Liver (tissue), 2 donors: Measurements from ENCODE around the gene DNAH8.

ENCODE experiments used
- GABPA ChIP-seq, 2 donors: IDR thresholded peaks in 1 of 2; conservative IDR thresholded peaks in 1 of 2; 2 replicates each; pipeline ENCODE4 v1.6.1; 2016; ENCODE audit warnings: antibody characterized with exemption in 2 of 2, mild to moderate bottlenecking in 1 of 2, moderate library complexity in 1 of 2
- JUND ChIP-seq, 2 donors: IDR thresholded peaks; 2 replicates each; pipeline ENCODE4 v1.6.1; 2016; ENCODE audit warnings: antibody characterized with exemption in 2 of 2
- RAD21 ChIP-seq, 2 donors: IDR thresholded peaks; 2 replicates each; pipeline ENCODE4 v1.6.1; 2016; ENCODE audit warnings: antibody characterized with exemption in 2 of 2, mild to moderate bottlenecking in 2 of 2
- donor health status: healthy.

- TF ChIP-seq RAD21 (IDR thresholded peaks at IDR 0.05) (no peak), JUND (IDR thresholded peaks at IDR 0.05) (no peak), GABPA (IDR thresholded peaks at IDR 0.05 in 1 of 2, conservative IDR thresholded peaks at IDR 0.05 in 1 of 2) (no peak)
Observed at GRCh38 chr6:38901802-38902522, 186.9 kb downstream of the DNAH8 start.
